Measurements from ENCODE around the gene CNTN4.

The CNTN4 gene

GRCh38 chr3:2944628-2945027, 846.0 kb downstream of the CNTN4 start:
- no peak for TF ChIP-seq CTCF (IDR thresholded peaks at IDR 0.05; ENCODE audit: low read depth, low read length)
- no peak for DNase-seq (ENCODE audit: low read depth, low spot score)
- in situ Hi-C loops (cut with HindIII; ENCODE audit: low sequenced_read_pairs), result no loop called here
- no peak overlapping the region for H3K4me3 ChIP-seq (ENCODE audit: low read depth, low read length)

GRCh38 chr3:2945121-2945520, 846.5 kb downstream of the CNTN4 start:
- no peak for DNase-seq (ENCODE audit: low read depth, low spot score)
- no peak overlapping the region for H3K4me3 ChIP-seq (ENCODE audit: low read depth, low read length)
- no peak for TF ChIP-seq CTCF (IDR thresholded peaks at IDR 0.05; ENCODE audit: low read depth, low read length)
- in situ Hi-C loops (cut with HindIII; ENCODE audit: low sequenced_read_pairs), result no loop called here

- no peak overlapping the region for H3K4me3 ChIP-seq (ENCODE audit: low read depth, low read length)
- no peak for DNase-seq (ENCODE audit: low read depth, low spot score)
- in situ Hi-C loops (cut with HindIII; ENCODE audit: low sequenced_read_pairs), result no loop called here
- TF ChIP-seq CTCF (IDR thresholded peaks at IDR 0.05; ENCODE audit: low read depth, low read length), result no peak
Measured at GRCh38 chr3:2947536-2947935, 848.9 kb downstream of the CNTN4 start.

GRCh38 chr3:2948882-2949281, 850.2 kb downstream of the CNTN4 start:
- no peak for TF ChIP-seq CTCF (IDR thresholded peaks at IDR 0.05; ENCODE audit: low read depth, low read length)
- no peak overlapping the region for H3K4me3 ChIP-seq (ENCODE audit: low read depth, low read length)
- no peak for DNase-seq (ENCODE audit: low read depth, low spot score)
- in situ Hi-C loops (cut with HindIII; ENCODE audit: low sequenced_read_pairs), result no loop called here

- no peak for TF ChIP-seq CTCF (IDR thresholded peaks at IDR 0.05; ENCODE audit: low read depth, low read length)
- H3K4me3 ChIP-seq (ENCODE audit: low read depth, low read length), result no peak overlapping the region
- in situ Hi-C loops (cut with HindIII; ENCODE audit: low sequenced_read_pairs), result no loop called here
- DNase-seq (ENCODE audit: low read depth, low spot score), result no peak
Measured at GRCh38 chr3:2950159-2950558, 851.5 kb downstream of the CNTN4 start.

- H3K4me3 ChIP-seq (ENCODE audit: low read depth, low read length), result no peak overlapping the region
- no peak for DNase-seq (ENCODE audit: low read depth, low spot score)
- TF ChIP-seq CTCF (IDR thresholded peaks at IDR 0.05; ENCODE audit: low read depth, low read length), result no peak
- in situ Hi-C loops (cut with HindIII; ENCODE audit: low sequenced_read_pairs), result no loop called here
Measured at GRCh38 chr3:2957115-2957514, 858.4 kb downstream of the CNTN4 start.

- no peak for TF ChIP-seq CTCF (IDR thresholded peaks at IDR 0.05; ENCODE audit: low read depth, low read length)
- in situ Hi-C loops (cut with HindIII; ENCODE audit: low sequenced_read_pairs), result no loop called here
- H3K4me3 ChIP-seq (ENCODE audit: low read depth, low read length), result no peak overlapping the region
- DNase-seq (ENCODE audit: low read depth, low spot score), result no peak
Measured at GRCh38 chr3:2958551-2958950, 859.9 kb downstream of the CNTN4 start.

Measured in astrocyte of the spinal cord (primary cell).